Body of pancreas (tissue), 4 donors: ENCODE measurements around the gene SUGP2. TPM values are rescaled to one million over a fixed set of nuclear protein-coding genes. Genes with fewer than 3 reads are reported as not detected.

ENCODE experiments used
- ATAC-seq: fragments of 150-250 bp; one replicate; pipeline ENCODE4 v1.9.1; 2016
- DNase-seq, 4 donors: peaks; one replicate each; pipeline ENCODE4 v3.0.0-alpha.2; 2019
- H3K27ac ChIP-seq, 4 donors: fragments of 200-600 bp; sonication (generic); 1 replicate in 3 of 4; 2 replicates in 1 of 4; pipeline versions ENCODE4 v1.5.1 to v1.6.1; 2016 to 2019; ENCODE audit warnings: mild to moderate bottlenecking in 1 of 4, mixed read lengths in 1 of 4, moderate library complexity in 1 of 4
- H3K27me3 ChIP-seq, 2 donors: fragments of 200-600 bp; sonication (generic); one replicate each; pipeline ENCODE4 v1.6.0; 2016; ENCODE audit warnings: mild to moderate bottlenecking in 1 of 2
- H3K36me3 ChIP-seq, 2 donors: fragments of 200-600 bp; sonication (generic); replicated peaks in 1 of 2; 2 replicates each; pipeline ENCODE4 v1.5.1; 2016; ENCODE audit warnings: low read depth in 2 of 2; ENCODE audit not compliant: insufficient read depth in 1 of 2
- H3K4me1 ChIP-seq: fragments of 200-600 bp; sonication (generic); one replicate; pipeline ENCODE4 v1.6.0; 2016
- H3K4me3 ChIP-seq, 2 donors: fragments of 200-600 bp; sonication (generic); 1 replicate in 1 of 2; 2 replicates in 1 of 2; pipeline ENCODE4 v1.5.1; 2016 to 2019
- H3K9me3 ChIP-seq, 3 donors: fragments of 200-600 bp; sonication (generic); 1 replicate in 2 of 3; 2 replicates in 1 of 3; pipeline ENCODE4 v1.5.1; 2016
- CTCF ChIP-seq, 7 experiments: fragments of 450-650 bp in 4 of 7; fragments of 200-600 bp in 3 of 7; sonication (generic) in 3 of 7; IDR thresholded peaks; one replicate each; pipeline ENCODE4 v1.5.1; 2016 to 2019; ENCODE audit warnings: antibody characterized with exemption in 7 of 7
- POLR2A ChIP-seq, 3 donors: fragments of 450-650 bp; IDR thresholded peaks; one replicate each; pipeline ENCODE4 v1.6.1; 2016; ENCODE audit warnings: antibody characterized with exemption in 3 of 3, mild to moderate bottlenecking in 2 of 3
- WGBS, 2 donors: methylation state at CpG; one replicate each; pipeline ENCODE4 v1.1.5; 2017; 5-methylcytosine and 5-hydroxymethylcytosine counted together
- intact Hi-C: fragments of 100-400 bp; cut with DNase I; formaldehyde crosslinking; loops from one replicate; pipeline ENCODE4 v1.15.1; 2023
- total RNA-seq, 2 donors: library from RNA; depleted of rRNA; stranded (reverse); fragments of >200 nt; gene quantifications; one replicate each; pipeline ENCODE4 v1.1.0, GENCODE V29; 2016

SUGP2 gene
- total RNA-seq, 2 donors from 2014 or later = 22.1 to 115 TPM

- Histone ChIP-seq H3K4me1 (peaks cover 21% of the 10 kb centered on the region), H3K4me3 (no peak overlapping the region), H3K9me3 (no peaks in the 10 kb centered on the region), H3K36me3 (no peaks in the 10 kb centered on the region), H3K27me3 (no peaks in the 10 kb centered on the region), H3K27ac (no peak overlapping the region)
- DNase-seq (no peak), ATAC-seq (no peak)
- no peak for TF ChIP-seq POLR2A (IDR thresholded peaks at IDR 0.05)
- no peak for TF ChIP-seq CTCF (IDR thresholded peaks at IDR 0.05)
- 82 to 90% methylated on average over 14 to 17 of the region's 17 CpGs for WGBS, 2 donors
- intact Hi-C loops = loop anchor here (10.0 kb wide), 1 partner anchor 76 kb away; the partner anchor contains the start of gene TMEM161A
Observed at GRCh38 chr19:19059018-19059836, 25.9 kb upstream of the SUGP2 start.

GRCh38 chr19:19057720-19058119 is 24.4 kb upstream of the SUGP2 start:
- intact Hi-C loops = loop anchor here (10.0 kb wide), 1 partner anchor 77 kb away; the partner anchor contains the start of gene TMEM161A
- ATAC-seq (no peak), DNase-seq (no peak)
- peaks cover 14% of the 10 kb centered on the region for H3K4me1 ChIP-seq
- H3K9me3 ChIP-seq = no peaks in the 10 kb centered on the region
- no peak for TF ChIP-seq POLR2A (IDR thresholded peaks at IDR 0.05)
- TF ChIP-seq CTCF (IDR thresholded peaks at IDR 0.05) = no peak
- H3K27ac ChIP-seq = no peak overlapping the region
- 79 to 80% methylated on average over 2 to 7 of the region's 7 CpGs for WGBS, 2 donors
- no peaks in the 10 kb centered on the region for H3K27me3 ChIP-seq
- H3K36me3 ChIP-seq = no peaks in the 10 kb centered on the region
- H3K4me3 ChIP-seq = no peak overlapping the region

GRCh38 chr19:19057317-19057716 is 24.0 kb upstream of the SUGP2 start:
- no peaks in the 10 kb centered on the region for H3K9me3 ChIP-seq
- H3K27me3 ChIP-seq = no peaks in the 10 kb centered on the region
- H3K4me3 ChIP-seq = no peak overlapping the region
- intact Hi-C loops = loop anchor here (10.0 kb wide), 1 partner anchor 77 kb away; the partner anchor contains the start of gene TMEM161A
- no peaks in the 10 kb centered on the region for H3K36me3 ChIP-seq
- DNase-seq = no peak
- no peak overlapping the region for H3K27ac ChIP-seq
- ATAC-seq = no peak
- 88% methylated on average over 13 of the region's 13 CpGs; no CpG with 5 or more reads in 1 of the 2 donors for WGBS, 2 donors
- peaks cover 13% of the 10 kb centered on the region for H3K4me1 ChIP-seq
- no peak for TF ChIP-seq POLR2A (IDR thresholded peaks at IDR 0.05)
- no peak for TF ChIP-seq CTCF (IDR thresholded peaks at IDR 0.05)

- Histone ChIP-seq H3K27ac (no peak overlapping the region), H3K36me3 (no peaks in the 10 kb centered on the region), H3K4me3 (no peak overlapping the region), H3K27me3 (no peaks in the 10 kb centered on the region), H3K9me3 (no peaks in the 10 kb centered on the region), H3K4me1 (peaks cover 8% of the 10 kb centered on the region)
- intact Hi-C loops = loop anchor here (10.0 kb wide), 1 partner anchor 78 kb away; the partner anchor contains the start of gene TMEM161A
- 80 to 96% methylated on average over 3 to 9 of the region's 9 CpGs for WGBS, 2 donors
- TF ChIP-seq POLR2A (IDR thresholded peaks at IDR 0.05) = no peak
- TF ChIP-seq CTCF (IDR thresholded peaks at IDR 0.05) = no peak
- no peak for ATAC-seq
- DNase-seq = no peak
Observed at GRCh38 chr19:19056636-19057275, 23.4 kb upstream of the SUGP2 start.
